ENCODE results near the gene WIPF3.

WIPF3 gene

DNA sequence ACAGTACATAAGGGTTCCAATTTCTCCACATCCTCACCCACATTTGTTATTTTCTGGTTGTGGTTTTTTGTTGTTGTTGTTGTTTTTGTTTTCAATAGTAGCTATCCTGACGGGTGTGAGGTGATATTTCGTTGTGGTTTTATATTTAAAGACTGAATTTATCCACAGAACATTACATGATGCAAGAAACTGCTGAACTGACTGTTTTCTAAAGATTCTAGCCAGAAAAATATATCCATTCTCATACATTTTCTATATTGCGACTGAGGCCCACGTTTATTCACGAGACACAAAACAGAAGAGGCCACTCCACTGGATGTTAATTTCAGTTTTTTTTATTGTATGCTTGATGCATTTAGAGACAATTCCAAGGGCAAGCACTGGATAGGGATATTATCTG, 113.5 kb downstream of the WIPF3 start:
- no peak for DNase-seq

DNA sequence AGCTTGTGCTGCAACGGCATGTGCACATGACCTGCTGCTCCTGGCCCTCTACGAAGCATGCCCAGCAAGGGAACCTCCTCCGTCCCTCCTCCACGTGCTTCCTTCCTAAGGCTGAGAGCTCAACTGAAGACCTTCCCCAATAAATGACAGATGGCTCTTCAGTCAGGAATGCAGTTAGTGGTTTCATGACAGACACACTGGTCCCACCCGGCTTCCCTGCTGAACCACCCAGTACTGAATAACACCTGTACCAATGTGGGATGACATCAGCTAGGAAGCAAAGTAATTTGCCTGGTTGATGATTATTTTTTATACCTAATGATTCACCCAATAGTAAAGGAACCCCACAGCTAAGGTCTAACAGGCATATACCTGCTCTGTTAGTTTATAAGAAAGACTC, 114.2 kb downstream of the WIPF3 start:
- no peak for DNase-seq

DNA sequence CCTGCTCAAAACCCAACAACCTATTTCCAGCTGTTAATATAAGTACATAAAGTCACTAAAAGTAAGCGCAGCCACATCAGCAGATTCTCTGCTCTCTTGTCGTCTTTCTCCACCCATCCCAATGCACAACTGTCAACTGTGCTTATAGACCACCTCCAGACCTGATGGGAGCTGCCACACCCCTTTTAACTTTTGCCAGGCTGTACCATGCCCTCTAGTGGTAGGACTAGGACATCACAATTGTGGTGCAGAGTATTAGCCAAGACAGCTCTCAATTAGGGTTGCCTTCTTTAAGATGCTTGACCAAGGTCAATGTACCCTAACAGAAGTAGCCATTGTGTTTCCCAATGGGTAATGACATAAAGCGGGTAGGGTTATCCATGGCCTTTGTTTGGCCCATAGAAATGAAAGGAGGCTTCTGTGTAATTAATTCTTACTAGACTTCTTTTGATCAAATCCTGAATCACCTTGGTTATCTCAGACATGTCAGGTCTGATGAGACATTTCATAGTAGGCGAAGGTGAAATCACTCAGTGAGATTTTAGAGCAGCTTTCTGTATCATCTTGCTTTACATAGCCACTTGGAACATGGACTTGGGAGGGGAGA, 115.2 kb downstream of the WIPF3 start:
- DNase-seq, result no peak

DNA sequence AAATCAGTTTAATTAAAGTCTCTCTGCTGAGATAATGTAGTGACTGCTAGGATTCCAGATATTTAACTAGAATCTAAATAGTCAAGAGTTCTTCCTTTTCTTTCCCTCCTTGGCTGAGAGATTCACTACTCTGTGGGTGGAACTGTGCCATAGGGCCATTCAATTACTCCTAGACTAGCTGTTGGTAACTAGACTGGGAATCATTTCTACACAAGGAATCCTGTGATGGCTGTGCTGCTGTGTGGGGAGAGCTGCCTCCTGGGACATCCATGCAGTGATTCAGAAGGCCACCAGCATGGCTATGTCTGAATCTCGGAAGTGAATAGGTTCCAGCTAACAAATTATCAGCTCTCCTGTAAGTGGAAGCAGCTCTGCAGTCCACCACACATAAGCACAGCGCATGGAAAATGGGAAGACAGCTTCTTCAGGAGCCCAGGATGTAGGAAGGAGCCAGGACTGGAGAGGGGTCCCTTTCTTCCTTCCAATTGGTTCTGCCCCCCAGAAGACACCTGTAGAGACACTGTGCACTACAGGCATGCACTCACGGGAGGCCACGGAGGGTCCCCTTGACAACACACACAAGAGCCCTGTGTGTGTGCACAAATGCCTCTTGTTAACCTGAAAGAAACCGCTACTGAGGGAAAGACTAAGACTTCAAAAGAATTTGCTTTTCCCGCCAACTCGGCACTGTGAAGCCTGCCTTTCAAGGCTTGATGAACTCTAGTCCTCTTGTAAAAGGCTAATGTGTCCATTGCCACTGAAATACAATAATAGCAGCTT, 116.8 kb downstream of the WIPF3 start:
- no peak for DNase-seq

DNA sequence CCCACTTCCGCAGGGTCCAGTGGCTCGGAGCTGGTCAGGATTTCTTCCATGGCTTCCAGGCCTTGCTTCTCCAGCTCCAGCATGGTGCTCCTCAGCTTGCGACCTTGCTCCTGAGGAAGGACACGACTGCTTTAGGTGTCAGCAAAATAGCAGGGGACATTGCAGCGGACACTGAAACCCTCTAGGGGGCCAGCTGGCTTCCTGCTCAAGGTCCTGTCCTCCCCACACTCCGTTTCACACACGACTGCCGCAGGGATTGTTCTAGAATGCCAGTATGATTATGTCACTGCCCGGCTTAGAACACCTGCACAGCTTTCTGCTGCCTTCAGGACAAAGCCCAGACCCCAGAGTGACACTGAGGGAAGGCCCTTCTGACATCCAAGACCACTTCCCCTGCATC, 117.7 kb downstream of the WIPF3 start:
- DNase-seq, result no peak

DNA sequence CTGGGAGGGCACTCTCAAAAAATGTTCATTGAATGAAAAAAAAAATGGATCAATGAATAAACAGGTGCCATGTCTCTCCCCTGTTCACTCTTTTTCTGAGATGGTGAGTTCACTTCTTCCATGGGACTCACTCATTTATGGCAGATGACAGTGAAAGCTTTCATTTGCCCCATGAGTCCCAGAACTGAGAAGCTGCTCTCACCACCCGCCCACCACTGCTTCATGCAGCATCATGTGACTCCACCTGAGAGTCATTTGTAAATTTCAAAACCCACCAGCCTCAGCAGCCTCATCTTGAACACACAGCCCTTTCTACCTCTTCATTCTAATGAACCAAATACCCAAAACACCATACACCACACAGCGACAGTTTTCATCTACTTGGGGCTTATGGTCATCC, 118.4 kb downstream of the WIPF3 start:
- no peak for DNase-seq

DNA sequence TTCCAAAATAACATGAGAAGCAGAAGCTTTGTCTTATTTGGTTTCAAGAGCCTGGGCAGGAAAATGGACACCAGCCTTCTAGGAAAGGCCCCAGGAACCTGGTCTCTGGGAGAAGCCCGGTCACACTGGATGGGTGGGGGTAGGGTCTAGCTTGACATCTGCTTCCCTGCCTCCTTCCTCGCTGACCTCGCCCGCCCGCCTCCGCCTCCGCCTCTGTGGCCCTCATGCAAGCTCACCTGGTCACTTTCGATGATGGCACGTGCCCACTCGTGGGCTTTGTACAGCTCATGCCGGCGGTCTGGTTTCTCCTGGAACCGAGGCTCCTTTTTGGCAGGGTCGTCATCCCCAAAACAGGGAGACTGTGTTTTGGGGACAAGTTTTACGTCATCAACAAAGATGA, 119.9 kb downstream of the WIPF3 start:
- DNase-seq, result no peak

DNA sequence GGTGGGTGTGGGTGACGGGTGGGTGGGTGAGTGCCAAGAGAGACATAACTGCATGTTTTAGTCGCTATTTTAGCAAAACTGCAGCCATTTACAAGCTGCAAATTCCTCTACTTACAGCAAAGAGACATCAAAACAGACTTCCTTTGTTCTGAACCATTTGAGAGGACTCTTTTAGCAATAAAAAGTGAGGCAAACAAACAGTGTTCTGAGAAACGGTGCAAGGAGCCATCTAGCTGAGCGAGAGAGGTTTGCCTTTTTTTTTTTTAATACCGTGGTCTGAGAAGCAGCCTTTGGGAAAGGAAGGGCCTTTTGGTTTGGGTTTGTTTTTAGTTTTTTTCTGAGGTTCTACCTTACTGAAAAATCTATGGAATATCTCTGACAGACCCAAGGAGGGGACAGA, 120.4 kb downstream of the WIPF3 start:
- no peak for DNase-seq

DNA sequence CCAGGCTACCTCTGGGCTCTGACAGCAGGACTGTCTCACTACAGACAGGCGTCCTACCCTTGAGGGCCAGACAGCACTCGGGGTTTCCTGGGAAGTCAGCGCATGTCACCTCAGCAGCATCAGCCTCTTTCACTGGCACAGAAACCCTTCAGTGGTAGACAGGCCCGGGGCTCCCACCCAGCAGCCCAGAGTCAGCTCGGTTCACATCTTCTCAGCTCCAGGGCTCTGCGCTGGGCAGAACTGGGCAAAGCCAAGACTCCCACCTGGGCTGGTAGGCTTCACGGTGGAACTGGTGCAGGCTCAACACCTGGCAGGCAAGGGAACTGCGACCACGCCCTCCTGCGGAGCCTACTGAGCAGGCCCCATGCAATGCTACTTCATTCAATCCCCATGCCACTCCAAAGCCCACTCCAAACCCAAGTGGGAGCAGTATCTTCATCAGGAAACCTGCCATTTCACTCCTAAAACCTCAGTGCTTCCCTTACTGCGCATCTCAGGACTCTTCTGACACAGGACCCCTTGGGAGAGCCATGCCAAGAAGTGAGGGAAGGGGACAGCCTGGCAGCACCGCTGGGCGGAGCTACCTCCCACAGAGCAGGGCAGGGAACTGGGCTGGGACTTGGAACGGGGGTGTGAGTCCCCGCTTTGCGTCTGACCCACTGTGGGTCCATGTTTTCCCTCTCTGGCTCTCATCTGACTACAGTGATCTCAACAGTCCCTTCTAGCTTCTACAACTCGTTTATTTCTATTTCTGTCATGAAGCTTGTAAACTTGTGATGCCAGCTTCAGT, 122.9 kb downstream of the WIPF3 start:
- DNase-seq, result no peak

DNA sequence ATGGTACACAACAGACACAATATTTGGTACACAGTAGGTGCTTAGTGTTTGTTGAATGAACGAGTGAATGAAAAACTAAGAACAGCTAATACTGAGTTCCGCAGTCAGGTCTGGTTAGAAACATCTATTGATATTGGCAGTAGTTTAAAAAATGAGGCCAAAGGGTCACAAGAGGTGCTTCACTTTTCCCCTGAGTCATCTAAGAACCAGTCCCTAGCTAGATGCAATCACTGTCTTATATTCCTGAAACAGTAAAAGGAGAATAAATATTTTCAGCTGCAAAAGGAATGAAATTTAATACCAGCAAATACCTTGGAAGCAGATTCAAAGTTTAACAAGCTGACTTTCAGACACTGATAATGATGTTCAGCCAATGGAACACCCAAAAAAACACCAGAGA, 128.8 kb downstream of the WIPF3 start:
- no peak for DNase-seq

DNA sequence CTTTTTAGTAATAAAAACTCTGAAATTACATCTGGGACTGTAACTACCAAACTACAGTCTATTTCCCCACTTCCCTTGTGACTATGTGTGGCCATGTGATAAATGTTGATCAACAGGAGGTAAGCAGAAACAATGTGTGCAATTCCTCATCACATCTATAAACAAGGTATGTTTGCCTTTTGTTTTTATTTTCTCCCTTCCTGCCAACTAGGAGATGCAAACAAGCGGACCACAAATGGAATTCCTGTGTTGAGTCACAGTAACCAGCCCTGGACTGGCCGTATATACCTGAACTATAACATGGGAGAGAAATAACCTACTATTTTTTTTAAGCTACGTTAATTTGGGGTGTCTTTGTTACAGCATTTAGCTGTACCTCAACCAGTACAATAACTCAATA, 130.8 kb downstream of the WIPF3 start:
- DNase-seq, result no peak

DNA sequence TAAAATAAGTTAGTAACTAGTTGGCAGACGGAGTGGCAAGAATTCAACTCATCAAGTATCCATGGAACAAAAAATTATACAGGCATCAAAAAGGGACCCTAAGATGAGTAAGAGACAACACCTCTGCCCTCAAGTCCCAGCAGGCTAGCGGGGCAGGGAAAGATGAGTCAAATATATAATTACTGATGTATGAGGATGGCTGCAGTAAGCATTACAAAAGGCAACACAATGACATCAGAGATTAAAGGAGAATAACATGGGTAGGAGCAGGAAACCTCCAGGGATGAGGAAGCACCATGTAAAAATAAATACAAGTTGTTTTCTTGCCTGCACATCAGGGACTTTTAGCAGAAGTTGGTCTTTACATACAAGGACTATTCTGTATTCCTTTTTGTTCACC, 133.9 kb downstream of the WIPF3 start:
- no peak for DNase-seq

DNA sequence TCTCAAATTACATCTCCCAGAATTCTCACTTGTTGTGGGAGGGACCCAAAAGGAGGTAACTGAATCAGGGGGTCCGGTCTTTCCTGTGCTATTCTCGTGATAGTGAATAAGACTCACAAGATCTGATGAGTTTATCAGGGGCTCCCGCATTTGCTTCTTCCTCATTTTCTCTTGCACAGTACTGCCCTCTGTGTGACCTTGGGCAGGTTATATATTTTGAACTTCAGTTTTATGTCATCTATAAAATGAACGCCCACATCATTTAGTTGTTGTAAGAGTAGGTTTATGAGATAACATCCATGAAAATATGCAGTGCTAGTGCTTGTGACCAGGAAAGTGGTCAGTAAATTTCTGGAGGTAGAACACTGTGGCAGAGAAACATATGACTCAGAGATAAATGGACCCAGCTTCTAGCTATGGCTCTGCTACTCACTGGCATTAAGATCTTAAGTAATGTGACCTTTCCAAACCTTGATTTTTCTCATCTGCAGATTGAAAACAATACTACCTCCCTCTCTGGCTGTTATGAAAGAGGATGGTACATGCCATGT, 139.0 kb downstream of the WIPF3 start:
- DNase-seq, result no peak

DNA sequence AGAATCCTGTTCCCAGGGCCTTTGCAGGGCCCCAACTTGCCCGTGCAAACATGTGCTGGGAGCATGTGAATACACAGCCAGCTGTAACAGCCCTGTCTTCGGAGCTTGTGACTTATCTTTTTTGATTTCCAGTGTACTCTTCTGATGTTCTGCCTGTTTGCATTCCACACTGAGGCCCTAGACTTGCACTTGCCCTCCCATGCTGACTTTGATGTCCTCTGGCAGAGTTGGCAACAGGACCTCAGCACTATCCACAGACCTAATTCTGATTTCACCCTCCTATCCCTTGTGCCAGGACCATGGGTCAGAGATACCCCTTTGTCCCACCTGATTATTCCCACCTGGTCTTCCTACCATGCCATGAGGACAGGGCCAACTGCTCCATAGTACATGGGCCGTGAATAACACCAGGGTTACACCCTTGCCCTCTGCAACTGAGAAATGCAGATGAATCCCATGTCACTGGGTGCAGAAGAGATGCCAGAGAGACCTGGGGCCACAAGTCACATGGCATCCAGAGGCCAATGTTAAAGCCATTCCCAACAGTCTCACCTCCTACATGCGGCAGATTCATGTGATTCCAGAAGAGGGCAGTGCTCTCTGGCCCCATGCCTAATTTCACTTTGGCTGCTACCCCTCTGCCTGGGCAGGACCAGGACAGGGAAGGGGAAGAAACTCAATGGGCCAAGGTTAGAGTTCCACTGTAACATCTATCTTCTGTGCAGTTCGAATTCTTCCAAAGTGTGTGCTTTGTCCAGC, 140.3 kb downstream of the WIPF3 start:
- no peak for DNase-seq

DNA sequence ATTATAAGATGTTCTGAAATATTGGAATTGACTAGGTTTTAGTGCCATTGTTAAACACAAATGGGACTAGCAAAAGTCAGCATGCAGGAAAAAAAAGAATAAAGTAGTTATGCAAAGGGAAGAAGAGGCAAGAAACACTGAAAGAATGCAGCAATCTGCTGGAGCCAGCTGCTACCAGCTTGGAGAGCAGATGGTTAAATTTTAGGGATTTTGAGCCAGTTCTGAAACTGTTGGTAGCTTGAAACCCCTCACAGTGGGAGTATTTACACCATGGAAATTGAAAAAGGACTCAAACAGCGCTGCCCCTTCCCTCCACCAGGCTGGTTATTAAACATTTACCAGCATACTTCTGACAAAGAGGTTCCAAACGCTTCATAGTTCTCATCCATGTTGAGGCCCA, 142.3 kb downstream of the WIPF3 start:
- no peak for DNase-seq

DNA sequence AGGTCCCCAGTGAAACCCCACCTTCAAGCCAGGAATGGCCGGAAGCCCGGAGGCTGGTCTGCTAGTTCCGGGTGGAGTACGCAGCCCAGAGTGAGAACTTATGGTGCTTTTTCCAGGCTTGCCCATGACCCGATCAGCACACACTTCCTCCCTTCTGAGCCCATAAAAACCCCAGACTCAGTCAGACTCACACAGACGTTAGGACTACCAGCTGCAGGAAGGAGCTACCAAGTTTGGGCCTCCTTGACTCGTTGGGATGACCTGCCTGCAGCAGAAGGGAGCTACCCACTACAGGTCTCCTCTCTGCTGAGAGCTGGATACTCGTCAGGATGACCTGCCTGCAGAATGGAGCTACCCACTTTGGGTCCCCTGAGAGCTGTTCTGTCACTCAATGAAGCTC, 144.2 kb downstream of the WIPF3 start:
- DNase-seq, result no peak

DNA sequence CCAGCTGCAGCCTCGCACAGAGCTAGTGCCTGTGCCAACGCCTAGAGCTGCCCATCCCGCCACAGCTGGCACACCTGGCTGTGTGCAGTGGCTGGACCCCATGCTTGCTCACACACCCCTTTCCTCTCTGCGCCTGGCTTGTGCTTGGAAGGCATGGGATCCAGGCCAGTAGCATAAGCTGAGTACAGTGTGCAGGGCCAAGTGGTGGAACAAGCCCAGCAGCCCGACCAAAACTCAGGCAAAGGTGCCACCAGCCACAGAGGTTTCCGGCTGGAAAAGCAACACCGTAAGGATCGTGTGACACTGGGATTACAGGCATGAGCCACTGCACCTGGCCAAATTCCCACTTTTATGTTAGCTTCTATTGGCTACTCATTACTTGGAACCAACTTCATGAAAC, 144.9 kb downstream of the WIPF3 start:
- DNase-seq, result no peak

DNA sequence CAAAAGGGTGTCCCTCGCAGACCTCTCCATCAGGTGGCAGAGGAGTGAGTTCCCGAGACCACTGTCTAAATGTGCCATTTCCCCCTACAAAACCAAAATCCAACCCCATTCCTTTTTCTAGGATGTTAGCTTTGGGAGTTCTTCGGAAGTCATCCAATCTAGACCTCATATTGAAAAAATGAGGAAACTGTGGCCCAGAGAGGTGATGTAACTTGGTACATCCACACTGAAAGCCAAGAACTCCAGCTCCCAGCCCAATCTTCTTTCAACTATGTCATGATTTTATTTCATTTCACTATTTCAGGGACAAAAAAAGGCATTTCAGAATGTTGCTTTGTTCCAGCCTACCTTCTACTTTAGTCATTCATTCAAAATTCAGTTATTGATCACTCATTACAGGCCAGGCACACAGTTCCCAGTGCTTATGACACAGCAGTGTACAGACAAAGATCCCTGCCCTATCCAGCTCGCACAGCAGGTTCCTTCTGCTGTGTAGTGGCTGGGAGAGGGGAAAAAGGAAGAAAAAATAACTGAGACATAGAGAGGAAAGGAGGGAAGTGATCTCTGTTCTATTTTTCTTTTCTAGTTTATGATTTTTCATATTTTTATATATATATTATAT, 147.5 kb downstream of the WIPF3 start:
- DNase-seq, result no peak

DNA sequence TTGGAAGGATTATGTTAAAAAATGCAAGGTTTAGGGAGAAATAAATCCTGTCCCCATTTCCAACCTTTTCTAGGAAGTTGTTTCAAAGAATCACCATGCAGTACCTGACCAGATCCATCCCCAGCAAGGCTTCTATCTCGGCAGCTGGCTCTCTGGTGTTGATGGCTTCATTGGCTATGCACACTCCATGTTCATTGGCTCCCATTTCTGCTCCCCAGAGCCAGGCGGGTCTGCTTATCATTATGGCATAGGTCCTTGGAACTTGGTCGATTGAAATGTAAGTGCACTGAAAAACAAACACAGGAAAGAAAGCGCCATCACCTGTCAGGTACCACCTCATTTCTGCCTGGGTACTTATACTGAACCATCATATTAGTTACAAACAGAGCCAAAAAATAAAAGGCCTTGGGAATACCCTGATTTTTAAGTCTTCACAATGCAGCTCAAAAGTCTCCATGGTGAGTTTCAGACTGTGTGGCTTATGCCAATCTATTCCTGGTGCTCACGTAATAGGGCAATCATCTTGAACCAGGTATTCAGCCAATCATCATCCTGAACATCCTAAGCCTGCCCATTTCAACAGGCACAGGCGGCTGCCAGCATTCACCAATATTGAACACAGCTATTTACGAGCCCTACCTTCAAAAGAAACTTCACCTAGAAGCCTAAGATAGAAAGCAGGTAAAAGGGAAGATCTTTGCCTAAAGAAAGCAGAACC, 148.9 kb downstream of the WIPF3 start:
- DNase-seq, result no peak

DNA sequence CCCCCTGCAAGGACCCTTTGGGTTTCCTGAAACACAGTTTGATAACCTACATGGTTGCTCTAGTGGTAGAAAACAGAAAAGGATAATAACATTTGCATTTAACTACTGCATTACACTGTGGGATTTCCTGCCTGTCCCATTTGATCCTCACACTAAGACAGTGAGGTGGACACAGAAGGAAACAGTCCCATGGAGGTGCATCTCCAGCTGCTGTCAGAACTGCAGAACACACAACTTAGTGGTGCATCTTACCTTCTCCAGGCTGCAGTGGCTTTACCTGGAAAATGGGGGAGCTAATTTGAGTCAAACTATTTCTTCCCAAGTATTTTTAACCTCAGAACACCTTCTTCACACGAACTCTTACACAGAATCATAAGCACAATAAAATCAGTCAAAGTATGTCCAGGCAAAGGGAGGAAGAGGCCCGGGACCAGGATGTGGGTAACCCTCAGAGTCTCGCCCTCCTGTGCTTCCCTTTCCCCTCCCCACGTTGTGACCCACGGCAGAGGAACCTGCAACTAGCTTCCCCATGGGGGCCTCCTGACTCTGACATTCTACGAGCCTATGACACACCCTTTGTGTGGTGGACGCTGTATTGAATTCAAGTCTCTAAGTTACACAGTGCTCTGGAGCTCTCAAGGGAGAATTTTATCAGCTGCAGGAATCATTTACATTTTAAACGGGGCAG, 149.6 kb downstream of the WIPF3 start:
- DNase-seq, result no peak

DNA sequence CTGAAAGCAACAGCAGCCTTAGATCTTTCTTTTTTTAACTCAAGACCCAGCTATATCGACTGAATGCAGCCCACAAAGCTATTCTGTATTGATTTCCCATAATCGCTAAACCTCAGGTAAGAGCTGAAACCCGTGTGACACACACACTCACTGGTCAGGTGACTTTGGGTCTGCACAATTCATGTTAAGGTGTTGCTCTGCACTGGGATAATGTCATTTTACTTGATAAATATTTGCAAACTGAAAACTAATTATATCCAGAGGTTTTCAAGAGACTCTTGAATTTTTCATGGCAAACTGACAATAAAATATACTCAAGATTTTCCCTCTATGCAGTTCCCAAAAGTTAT, 150.2 kb downstream of the WIPF3 start:
- no peak for DNase-seq

Data from 8988T (cell line).